Measurements from ENCODE around the gene GREB1.
A peak's percentile ranks its signal among the peaks of the same experiment; 100 is the strongest.

Gene GREB1

DNA sequence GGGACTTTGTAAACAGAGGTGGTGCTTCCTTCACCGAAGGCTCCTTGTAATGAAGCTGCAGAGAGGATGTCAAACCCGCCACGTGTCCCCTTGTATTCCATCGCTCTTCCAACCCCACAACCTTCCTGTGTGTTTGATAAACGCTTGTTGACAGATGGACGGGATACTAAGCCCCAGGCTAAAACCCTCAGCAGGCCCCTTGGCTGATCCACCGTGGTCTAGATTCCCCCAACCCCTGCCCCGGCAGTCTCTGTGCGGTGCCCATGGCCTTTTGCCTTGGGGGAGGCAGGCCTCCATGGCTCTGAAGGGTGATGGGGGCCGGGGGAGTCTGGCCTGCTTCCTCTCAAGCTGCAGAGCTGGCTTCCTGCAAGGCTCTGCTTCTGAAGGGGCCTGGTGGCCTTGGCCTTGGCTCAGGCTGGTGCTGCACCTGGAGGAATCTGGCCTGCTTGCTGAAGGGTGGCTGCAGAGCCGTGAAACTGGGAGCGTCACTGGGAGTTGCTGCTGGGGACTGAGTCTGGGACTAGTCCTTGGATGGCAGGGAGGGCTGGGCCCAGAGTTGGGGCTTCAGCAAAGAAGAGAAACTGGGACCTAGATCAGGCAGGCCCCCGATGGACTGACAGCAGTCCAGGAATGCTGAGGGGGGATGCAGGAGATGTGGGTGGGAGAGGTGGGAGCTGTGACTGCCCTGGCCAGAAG lies 145.8 kb downstream of the GREB1 start:
- no peak for DNase-seq (ENCODE audit: low read depth in 2 of 3, low spot score in 2 of 3)

DNA sequence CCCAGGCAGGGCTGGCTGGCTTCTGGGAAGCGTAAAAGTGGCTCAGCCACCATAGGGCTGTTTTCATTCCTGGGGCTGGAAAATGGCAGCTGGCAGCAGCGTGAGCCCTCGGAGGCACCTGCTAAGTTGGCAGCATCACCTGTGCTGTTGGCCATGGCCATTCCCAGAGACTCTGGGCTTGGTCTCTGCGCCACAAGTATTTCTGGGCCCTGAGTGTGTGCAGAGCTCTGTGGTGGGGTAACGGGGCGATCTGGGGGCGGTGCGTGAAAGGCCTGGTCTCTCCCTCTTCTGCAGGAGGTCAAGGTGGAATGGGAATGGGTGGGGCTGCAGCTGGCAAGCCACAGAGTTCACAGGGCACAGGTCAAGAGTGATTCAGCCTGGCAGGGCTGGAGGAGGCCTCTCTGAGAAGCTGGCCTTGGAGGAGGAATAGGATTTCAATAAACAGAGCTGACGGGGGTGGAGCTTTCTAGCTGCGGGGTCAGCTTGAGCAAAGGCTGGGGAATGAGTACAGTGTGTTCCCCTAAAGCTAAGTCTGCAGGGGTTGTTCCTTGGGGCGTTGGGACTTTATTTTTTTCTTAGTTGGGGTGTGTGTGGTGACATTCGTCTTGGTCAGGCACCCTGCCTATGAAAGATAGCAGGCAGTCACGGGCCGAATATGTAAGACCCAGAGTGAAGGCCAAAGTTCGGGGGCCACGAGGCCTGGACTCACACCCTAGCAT lies 146.5 kb downstream of the GREB1 start:
- DNase-seq (ENCODE audit: low read depth in 2 of 3, low spot score in 2 of 3): no peak

DNA sequence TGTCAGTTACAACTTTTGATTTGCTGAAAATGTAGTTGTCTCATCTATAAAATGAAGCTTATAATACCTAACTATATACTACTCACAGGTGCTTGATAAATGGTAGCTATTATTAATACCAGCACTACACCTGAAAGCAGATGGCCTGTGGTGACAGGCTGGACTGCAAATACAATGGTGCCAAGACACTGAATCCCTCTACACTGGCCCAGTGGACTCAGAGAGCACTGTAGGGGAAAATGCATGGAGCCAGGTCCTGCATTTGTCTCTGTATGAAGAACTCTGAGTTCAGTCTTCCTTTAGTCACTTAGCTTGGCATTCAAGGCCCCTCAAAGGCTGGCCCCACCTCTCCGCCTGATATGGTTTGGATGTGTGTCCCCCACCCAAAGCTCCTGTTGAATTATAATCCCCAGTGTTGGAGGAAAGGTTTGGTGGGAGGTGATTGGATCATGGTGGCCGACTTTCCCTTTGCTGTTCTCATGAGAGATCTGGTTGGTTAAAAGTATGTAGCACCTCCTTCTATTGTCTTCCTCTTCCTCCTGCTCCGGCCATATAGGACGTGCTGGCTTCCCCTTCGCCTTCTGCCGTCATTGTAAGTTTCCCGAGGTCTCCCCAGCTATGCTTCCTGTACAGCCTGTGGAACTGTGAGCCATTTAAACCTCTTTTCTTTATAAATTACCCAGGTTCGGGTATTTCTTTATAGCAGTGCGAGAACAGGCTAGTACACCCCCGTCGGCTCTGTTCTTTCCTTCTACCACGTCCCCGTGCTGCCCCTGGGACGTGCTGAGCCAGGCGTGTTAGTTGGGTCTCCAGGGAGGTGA lies 147.3 kb downstream of the GREB1 start:
- DNase-seq (ENCODE audit: low read depth in 2 of 3, low spot score in 2 of 3): no peak

DNA sequence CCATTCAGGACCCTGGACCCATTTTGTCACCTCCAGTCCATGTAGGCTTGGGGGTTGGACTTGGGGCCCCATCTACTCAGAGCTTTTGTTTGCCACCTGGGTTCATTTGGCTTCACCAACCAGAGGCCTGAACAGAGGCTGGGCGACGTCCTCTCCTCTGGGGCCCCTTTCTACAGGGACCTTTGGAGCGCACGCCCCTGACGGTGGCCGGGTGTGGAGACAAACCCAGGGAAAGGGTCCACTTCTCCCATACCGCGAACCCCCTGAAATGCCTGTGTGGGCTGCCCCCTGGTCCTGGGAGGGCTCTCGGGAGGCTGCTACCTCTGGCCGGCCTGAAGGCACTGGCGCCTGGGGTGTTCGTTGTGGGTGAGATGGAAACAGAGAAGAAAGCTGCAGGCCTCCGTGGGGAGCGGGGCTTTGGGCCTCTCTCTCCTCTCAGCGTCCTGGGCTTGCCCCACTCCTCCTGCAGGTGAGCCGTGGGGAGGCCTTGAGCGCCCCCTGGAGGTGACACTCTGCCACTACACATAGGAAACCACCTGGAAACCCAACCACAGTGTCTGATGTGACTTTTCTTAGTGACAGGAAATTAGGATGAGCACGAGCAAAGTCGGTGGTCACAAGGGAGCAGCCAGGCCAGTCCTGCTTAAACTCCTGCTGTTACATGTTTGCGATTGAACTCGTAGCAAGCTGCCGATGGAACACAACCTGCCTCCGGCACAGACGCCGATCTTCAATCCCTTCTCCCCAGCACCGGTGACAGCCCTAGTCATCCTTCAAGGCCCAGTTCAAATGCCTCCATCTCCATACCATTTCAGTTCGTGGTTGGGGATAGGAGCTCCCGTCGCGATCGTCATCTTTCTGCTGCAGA lies 148.1 kb downstream of the GREB1 start:
- peak; percentile 35 to 50 (median 45) for DNase-seq (ENCODE audit: low read depth in 2 of 3, low spot score in 2 of 3)

DNA sequence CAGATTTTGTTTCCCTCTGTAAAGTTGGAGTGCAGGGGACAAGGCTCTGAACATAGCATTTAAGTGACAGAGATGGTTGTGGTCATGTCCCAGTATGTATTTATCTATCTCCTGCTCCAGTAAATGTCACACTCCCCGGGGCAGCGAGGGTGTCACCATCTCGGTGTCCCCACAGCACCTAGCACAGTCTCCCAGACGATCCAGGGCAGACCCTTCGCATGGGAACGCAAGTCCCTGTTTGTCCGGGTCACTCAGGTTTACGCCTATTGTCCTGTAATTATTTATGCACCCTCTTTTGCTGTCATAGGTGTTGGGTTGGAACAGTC lies 148.7 kb downstream of the GREB1 start:
- DNase-seq (ENCODE audit: low read depth in 2 of 3, low spot score in 2 of 3): no peak

DNA sequence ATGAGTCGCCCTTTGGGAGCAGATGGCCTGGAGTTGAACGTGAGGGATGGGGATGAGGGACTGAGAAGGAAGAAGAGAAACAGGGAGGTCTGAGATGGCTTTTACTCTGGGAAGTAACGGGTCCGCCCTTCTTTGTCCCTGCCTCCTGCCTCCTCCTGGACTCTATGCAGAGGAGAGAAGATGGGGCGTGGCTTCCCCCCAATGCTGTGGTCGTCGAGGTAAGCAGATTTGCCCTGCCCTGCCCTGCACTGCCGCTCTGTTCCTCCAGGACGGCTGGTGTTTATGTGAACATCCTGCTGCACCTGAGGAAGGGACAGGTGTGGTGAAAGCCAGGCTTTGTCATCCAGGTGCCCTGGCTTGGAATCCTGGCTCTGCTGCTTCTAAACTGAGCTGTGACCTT lies 149.6 kb downstream of the GREB1 start:
- no peak for DNase-seq (ENCODE audit: low read depth in 2 of 3, low spot score in 2 of 3)

DNA sequence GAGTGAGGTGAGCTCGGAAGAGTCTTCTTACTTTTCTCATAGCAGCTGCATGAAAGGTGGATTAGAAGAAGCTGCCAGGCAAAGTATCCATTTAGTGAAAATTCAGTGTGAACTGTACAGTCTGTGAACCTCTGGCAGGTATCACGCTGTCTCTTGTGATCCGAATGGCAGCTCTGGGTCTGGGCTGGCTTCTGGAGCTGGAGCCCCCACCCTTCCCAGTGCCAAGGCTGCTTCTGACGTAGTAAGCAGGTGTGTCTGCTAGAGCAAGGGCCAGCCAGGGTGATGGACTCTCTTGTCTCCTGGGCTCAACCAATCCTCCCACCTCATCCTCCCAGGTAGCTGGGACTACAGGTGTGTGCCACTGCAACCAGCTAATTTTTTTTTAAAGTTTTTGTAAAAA lies 150.1 kb downstream of the GREB1 start:
- DNase-seq (ENCODE audit: low read depth in 2 of 3, low spot score in 2 of 3): no peak

DNA sequence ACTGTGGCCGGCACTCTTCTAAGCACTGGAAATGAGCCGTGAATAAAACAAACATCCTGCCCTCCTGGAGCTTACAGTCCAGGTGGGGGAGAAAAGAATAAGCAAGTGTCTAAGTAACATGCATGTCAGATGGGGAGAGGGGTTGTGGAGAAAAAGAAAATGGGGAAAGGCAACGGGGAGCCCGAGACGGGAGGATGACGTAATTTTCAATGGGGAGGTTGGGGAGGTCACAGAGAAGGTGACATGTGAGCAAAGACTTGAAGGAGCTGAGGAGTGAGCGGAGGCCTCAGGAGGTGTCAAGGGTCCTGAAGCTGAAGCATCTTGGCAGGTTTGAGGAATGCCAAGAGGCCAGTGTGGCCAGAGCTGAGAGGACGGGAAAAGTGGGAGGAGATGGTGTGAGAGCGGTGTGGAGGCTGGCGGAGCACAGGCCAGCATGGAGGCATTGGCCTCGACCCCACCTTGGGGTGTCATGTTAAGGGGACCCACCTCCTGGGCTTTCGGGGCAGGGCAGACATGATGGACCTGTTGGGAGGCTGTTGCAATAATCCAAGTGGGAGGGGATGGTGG lies 151.1 kb downstream of the GREB1 start:
- no peak for DNase-seq (ENCODE audit: low read depth in 2 of 3, low spot score in 2 of 3)

DNA sequence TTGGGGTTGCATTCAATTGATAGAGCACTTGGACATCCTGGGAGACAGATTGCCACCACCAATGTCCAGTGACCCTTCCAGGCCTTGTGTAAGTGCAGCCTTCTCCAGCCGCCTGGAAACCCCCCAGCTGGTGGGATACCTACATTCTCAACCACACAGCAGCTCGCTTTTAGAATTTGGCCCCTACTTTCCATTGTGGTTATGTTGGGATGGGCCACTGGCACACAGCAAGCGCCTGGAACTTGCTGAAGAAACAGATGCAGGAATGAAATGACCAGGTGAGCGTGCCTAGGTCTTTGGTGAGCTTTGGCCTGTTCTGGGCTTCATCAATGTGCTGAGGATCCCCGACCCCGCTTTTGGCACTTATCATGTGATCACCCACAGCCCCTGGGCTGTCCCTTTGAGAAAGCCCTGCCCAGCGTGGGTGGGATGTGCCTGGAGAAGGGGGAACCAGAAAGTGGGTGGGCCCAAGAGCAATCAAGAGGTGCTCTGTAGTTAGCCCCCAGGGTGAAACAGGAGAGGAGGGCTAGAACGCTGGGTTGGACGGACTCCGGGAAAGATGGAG lies 152.1 kb downstream of the GREB1 start:
- DNase-seq (ENCODE audit: low read depth in 2 of 3, low spot score in 2 of 3): no peak

DNA sequence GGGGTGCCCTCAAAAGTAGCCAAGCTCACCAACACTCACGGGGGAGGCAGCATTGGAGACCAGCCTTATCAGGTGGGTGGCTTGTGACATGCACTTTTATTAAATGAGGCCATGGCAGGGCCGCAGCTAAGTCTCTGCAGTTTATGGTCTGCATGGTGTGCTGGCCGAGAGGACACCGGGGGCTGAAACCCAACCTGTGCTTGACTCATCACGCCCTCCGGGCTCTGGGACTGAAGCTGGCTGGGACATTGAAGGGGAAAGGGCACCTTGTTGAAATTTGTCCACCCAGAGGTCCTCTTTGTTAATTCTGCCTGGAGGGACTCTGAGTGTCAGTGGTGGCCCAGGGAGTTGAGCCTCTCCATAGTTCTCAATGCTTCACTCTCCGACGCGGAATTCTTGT lies 153.9 kb downstream of the GREB1 start:
- DNase-seq (ENCODE audit: low read depth in 2 of 3, low spot score in 2 of 3): no peak

DNA sequence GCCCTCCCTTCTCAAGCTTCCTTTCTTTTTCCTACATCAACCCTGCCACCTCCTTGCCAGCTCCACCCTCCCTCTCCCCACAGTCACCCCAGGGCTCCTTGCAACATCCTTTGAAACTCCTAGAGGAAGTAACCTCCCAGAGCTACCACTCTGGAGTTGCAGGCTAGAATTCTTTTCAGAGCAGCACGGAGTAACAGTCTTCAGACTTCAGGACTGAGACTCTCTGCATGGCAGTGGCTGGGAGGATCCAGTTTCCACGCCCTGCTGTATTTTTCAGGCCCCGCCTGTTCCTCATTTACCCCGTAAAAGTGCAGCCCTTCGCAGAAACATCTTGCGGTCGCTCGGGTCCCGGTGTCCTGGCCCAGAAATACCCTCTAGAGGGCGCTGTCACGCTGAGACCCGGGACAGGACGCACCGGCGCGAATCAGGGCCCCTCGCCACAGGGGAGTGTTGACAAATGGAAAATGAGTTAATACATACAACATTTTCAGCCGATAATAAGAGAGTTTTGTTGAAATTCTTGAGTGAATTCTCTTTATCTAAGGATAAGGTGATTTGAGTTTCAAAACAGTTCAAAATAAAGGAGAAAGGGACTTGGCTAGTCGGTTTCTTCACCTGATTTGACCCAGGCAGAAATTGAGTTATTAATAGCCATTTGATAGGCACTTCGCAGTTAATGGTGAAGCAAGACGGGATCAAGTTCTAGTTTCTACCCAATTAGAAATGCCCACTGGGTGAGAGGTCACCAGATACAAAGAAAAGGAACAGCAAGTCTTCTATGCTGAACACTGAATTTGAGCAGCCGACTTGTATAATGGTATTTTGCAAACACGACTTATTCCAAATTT lies 154.6 kb downstream of the GREB1 start:
- peak; percentile 64 to 84 (median 71) for DNase-seq (ENCODE audit: low read depth in 2 of 3, low spot score in 2 of 3)

DNA sequence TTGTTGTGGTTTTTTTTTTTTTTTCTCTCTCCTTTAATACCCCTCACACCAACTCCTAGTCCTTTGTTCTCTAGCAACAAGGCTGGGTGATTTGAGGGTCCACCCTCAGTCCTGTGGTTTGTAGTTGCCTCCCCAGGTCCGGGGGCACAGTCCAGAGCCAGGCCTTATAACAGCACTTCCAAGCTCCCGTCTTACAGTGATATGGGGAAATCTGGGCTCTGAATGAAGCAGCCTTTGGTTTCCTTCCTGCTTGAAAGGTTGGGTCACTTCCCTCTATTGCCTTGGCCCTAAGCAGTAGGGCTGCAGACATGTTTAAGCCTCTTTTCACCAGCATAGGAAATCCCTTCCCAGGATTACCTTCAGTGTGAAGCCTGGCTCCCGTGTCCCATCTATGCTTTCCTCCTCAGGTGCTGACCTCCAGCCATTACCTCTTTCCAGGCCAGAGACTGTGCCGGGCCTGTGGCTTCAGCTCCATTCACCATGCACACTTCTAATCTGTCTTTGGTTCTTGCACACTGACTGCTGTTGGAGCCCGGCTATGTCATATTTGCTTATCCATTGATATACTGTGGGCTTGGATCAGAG lies 157.3 kb downstream of the GREB1 start:
- DNase-seq (ENCODE audit: low read depth in 2 of 3, low spot score in 2 of 3): no peak

All from activated CD8-positive, alpha-beta memory T cell treated with anti-CD3 and anti-CD28 coated beads for 48 hours (primary cell).